Loucy (cell line): ENCODE data around the gene POLA1.

Source experiments
- H2AFZ ChIP-seq: fragments of 200-600 bp; sonication (generic); 2 replicates; pipeline ENCODE4 v1.6.0; 2016; ENCODE audit warnings: antibody characterized with exemption, mild to moderate bottlenecking, low read length, moderate library complexity
- H3F3A ChIP-seq: fragments of 200-600 bp; 2 replicates; pipeline ENCODE4 v1.6.0; 2016; ENCODE audit warnings: antibody characterized with exemption, low read depth, mild to moderate bottlenecking
- H3K27me3 ChIP-seq: fragments of 200-600 bp; sonication (generic); 2 replicates; pipeline ENCODE4 v1.6.1; 2014; ENCODE audit warnings: low read length, mild to moderate bottlenecking; ENCODE audit not compliant: insufficient read depth, poor library complexity, severe bottlenecking
- H3K36me3 ChIP-seq: fragments of 200-600 bp; sonication (generic); 2 replicates; pipeline ENCODE4 v1.6.1; 2016; ENCODE audit warnings: low read length; ENCODE audit not compliant: insufficient read depth
- H3K4me1 ChIP-seq: fragments of 200-600 bp; sonication (generic); 2 replicates; pipeline ENCODE4 v1.5.1; 2014; ENCODE audit warnings: low read length, mild to moderate bottlenecking; ENCODE audit not compliant: insufficient read depth, poor library complexity, severe bottlenecking
- H3K4me2 ChIP-seq: fragments of 200-600 bp; sonication (generic); 2 replicates; pipeline ENCODE4 v1.6.0; 2014; ENCODE audit warnings: antibody characterized with exemption, low read length, low read depth, mild to moderate bottlenecking; ENCODE audit not compliant: poor library complexity, severe bottlenecking
- H3K4me3 ChIP-seq: fragments of 200-600 bp; sonication (generic); 2 replicates; pipeline ENCODE4 v1.5.1; 2014; ENCODE audit warnings: low read length, mild to moderate bottlenecking, mixed read lengths; ENCODE audit not compliant: poor library complexity, severe bottlenecking
- H3K79me2 ChIP-seq: fragments of 200-600 bp; sonication (generic); 2 replicates; pipeline ENCODE4 v1.6.1; 2014; ENCODE audit warnings: low read length; ENCODE audit not compliant: insufficient read depth
- H3K9ac ChIP-seq: fragments of 200-600 bp; sonication (generic); 2 replicates; pipeline ENCODE4 v1.6.0; 2014; ENCODE audit warnings: mild to moderate bottlenecking, low read depth, low read length, moderate library complexity; ENCODE audit not compliant: poor library complexity, severe bottlenecking
- H3K9me2 ChIP-seq: fragments of 200-600 bp; sonication (generic); replicated peaks from 2 replicates; pipeline ENCODE4 v1.6.1; 2016; ENCODE audit warnings: low read depth, low read length, mixed read lengths
- H3K9me3 ChIP-seq: fragments of 200-600 bp; sonication (generic); 2 replicates; pipeline ENCODE4 v1.6.1; 2014; ENCODE audit warnings: mild to moderate bottlenecking, antibody characterized with exemption, low read length, low read depth; ENCODE audit not compliant: insufficient read depth
- H4K20me1 ChIP-seq: fragments of 200-600 bp; sonication (generic); 2 replicates; pipeline ENCODE4 v1.6.0; 2014; ENCODE audit warnings: antibody characterized with exemption, low read length, mild to moderate bottlenecking; ENCODE audit not compliant: insufficient read depth, poor library complexity, severe bottlenecking
- EZH2phosphoT487 ChIP-seq: fragments of 200-600 bp; IDR thresholded peaks from 2 replicates; pipeline ENCODE4 v1.6.1; 2018; ENCODE audit warnings: antibody characterized with exemption, mild to moderate bottlenecking, moderate library complexity, borderline replicate concordance
- TF ChIP-seq, protein P1 (sequence below): fragments of 200-600 bp; sonication (generic); conservative IDR thresholded peaks from 2 replicates; pipeline ENCODE4 v1.5.1; 2014; ENCODE audit warnings: mild to moderate bottlenecking, antibody characterized with exemption, low read length

POLA1 gene

DNA sequence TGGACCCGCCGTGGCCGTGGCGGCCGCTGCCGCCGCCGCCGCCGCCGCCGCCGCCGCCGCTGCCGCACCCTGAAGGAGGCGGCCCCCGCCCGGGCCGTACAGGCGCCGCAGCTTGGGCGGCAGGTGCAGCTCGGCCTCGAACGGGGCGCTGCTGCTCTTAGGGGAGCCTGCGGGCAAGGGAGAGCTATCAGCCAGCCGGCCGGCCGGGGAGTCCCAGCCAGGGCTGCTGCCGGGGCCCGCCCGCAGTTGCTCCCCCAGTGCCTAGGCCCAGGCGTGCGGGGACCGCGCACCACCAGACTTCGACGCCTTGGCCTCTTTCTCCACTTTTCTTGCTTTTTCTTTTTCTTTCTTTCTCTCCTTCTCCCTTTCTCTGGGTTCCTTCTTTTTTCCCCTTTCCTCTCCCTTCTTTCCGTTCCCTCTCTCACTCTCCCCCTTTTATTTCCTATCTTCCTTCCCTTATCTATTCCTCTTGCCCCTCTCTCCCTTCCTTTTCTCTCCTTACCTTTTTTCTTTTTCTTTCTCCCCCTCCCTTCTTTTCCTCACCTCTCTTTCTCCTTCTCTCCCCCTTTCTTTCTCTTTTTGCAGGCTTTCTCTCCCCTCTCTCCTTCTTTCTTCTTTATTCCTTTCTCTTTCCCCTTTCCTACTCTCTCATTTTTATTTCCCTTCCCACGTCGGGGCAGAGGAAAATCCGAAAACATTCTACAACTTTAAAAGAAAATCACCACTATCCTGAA lies 320.1 kb downstream of the POLA1 start:
- Histone ChIP-seq H3K27me3 (no peaks in the 10 kb centered on the region), H3K9me3 (no peaks in the 10 kb centered on the region), H3K4me3 (no peak overlapping the region), H3K79me2 (no peaks in the 10 kb centered on the region), H3K36me3 (no peaks in the 10 kb centered on the region), H3K9ac (no peak overlapping the region), H3K4me1 (no peaks in the 10 kb centered on the region), H2AFZ (no peak overlapping the region), H3K4me2 (no peak overlapping the region), H4K20me1 (no peaks in the 10 kb centered on the region), H3F3A (no peaks in the 10 kb centered on the region), H3K9me2 (no peaks in the 10 kb centered on the region)
- TF ChIP-seq, protein P1, sequence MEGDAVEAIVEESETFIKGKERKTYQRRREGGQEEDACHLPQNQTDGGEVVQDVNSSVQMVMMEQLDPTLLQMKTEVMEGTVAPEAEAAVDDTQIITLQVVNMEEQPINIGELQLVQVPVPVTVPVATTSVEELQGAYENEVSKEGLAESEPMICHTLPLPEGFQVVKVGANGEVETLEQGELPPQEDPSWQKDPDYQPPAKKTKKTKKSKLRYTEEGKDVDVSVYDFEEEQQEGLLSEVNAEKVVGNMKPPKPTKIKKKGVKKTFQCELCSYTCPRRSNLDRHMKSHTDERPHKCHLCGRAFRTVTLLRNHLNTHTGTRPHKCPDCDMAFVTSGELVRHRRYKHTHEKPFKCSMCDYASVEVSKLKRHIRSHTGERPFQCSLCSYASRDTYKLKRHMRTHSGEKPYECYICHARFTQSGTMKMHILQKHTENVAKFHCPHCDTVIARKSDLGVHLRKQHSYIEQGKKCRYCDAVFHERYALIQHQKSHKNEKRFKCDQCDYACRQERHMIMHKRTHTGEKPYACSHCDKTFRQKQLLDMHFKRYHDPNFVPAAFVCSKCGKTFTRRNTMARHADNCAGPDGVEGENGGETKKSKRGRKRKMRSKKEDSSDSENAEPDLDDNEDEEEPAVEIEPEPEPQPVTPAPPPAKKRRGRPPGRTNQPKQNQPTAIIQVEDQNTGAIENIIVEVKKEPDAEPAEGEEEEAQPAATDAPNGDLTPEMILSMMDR = no peak
- TF ChIP-seq EZH2phosphoT487 = no peak

DNA sequence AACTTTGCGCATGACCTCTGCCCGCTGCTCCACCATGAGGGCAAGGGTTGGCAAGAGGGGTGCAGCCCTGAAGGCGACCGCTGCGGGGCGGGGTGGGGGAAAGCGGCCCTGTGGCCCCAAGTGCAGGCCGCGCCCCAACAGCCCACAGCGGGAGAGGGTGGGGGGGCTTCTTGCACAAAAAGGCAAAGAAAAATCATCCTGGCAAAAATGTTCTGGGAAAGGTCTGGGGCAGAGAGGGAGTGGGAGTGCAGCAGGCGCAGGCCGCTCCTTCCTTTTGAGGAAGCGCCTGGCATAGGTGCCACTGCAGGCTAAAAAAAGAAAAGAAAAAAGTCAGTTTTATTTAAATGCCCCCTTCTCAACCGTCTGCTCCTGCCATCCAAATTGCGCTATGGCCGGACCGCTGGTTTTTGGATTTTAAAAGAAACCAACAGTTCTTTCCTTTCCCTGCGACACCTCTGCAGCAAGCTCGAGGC lies 320.7 kb downstream of the POLA1 start:
- H3K9ac ChIP-seq = no peak overlapping the region
- H3K4me1 ChIP-seq = no peaks in the 10 kb centered on the region
- H3K9me2 ChIP-seq = no peaks in the 10 kb centered on the region
- H3K27me3 ChIP-seq = no peaks in the 10 kb centered on the region
- H4K20me1 ChIP-seq = no peaks in the 10 kb centered on the region
- H3F3A ChIP-seq = no peaks in the 10 kb centered on the region
- no peak overlapping the region for H3K4me3 ChIP-seq
- no peak overlapping the region for H2AFZ ChIP-seq
- H3K36me3 ChIP-seq = no peaks in the 10 kb centered on the region
- H3K79me2 ChIP-seq = no peaks in the 10 kb centered on the region
- no peak overlapping the region for H3K4me2 ChIP-seq
- TF ChIP-seq, protein P1 = no peak
- TF ChIP-seq EZH2phosphoT487 = no peak
- no peaks in the 10 kb centered on the region for H3K9me3 ChIP-seq

DNA sequence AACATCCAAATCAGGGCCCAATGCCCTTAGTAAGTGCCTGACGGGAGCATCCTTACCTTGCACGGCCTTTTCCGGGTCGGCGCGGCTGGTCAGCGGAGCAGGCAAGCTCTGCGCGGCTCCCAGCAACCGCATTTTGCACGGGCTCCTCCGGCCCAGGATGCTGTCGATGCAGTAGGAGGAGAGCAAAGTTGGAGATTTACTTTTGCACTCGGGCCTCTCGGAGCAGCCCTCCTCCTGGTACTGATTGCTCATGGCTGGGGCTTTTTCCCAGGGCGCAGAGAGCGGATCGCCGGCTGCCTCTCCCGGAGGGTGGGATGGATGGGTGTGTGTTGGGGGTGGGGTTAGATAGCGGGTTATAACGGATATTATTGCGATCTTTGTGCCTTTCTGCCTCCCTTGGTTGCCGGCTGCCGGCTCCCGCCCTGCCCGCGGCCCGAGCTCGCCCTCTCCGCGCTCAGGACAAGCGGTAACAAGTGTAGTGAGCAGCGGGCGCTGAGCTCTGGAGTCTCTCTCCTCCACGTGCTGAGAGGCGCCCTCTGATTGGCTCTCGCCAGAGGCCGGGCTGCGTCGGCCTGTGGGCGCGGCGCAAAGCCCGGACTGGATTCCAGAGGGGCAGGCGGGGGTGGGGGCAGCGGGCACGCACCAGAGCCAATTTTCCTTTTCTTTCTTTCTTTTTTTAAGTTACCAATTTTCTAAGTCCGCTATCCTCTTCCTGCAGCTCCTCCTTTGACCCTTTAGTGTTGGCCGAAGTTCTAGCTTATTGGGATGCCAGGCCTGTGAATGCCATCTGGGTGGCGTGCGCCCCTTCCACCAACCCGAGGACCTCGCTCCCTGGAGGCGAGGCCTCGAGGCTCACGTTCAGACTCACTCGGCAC lies 322.0 kb downstream of the POLA1 start, which contains the start of gene ARX:
Gene ARX (minus strand): TSS at position 480 of the 875 bp plus-strand sequence. CDS start 228 bp downstream, at position 252.
- H3F3A ChIP-seq = no peaks in the 10 kb centered on the region
- no peaks in the 10 kb centered on the region for H4K20me1 ChIP-seq
- H3K9me2 ChIP-seq = no peaks in the 10 kb centered on the region
- H3K4me3 ChIP-seq = no peak within 1 kb of the TSS
- H3K79me2 ChIP-seq = no peaks in the 10 kb centered on the region
- TF ChIP-seq, protein P1 = no peak
- no peak for TF ChIP-seq EZH2phosphoT487
- H3K4me2 ChIP-seq = no peak within 1 kb of the TSS
- H3K27me3 ChIP-seq = no peaks in the 10 kb centered on the region
- H3K9me3 ChIP-seq = no peaks in the 10 kb centered on the region
- H3K36me3 ChIP-seq = no peaks in the 10 kb centered on the region
- no peak within 1 kb of the TSS for H2AFZ ChIP-seq
- no peak within 1 kb of the TSS for H3K9ac ChIP-seq
- no peaks in the 10 kb centered on the region for H3K4me1 ChIP-seq
